AG09309 (cell line): ENCODE data around the gene FSD1.
"Not testable (repeated sequence)": the region's sequence is repeated elsewhere in the genome, so short reads cannot be mapped to it uniquely, and the experiment has no call there.

ENCODE experiments used
- DNase-seq: peaks from one replicate; pipeline ENCODE4 v3.0.0-alpha.2; 2010; ENCODE audit warnings: low read depth
- H3K4me3 ChIP-seq: 2 replicates; pipeline ENCODE4 v1.5.1; 2011; ENCODE audit warnings: mild to moderate bottlenecking, low read depth, low read length, moderate library complexity; ENCODE audit not compliant: control insufficient read depth
- TF ChIP-seq, protein P1 (sequence below): IDR thresholded peaks from 2 replicates; pipeline ENCODE4 v1.5.1; 2011; ENCODE audit warnings: mild to moderate bottlenecking, low read depth, low read length, inconsistent platforms; ENCODE audit not compliant: insufficient read depth, control insufficient read depth; ENCODE audit errors: missing control alignments

Gene FSD1

DNA sequence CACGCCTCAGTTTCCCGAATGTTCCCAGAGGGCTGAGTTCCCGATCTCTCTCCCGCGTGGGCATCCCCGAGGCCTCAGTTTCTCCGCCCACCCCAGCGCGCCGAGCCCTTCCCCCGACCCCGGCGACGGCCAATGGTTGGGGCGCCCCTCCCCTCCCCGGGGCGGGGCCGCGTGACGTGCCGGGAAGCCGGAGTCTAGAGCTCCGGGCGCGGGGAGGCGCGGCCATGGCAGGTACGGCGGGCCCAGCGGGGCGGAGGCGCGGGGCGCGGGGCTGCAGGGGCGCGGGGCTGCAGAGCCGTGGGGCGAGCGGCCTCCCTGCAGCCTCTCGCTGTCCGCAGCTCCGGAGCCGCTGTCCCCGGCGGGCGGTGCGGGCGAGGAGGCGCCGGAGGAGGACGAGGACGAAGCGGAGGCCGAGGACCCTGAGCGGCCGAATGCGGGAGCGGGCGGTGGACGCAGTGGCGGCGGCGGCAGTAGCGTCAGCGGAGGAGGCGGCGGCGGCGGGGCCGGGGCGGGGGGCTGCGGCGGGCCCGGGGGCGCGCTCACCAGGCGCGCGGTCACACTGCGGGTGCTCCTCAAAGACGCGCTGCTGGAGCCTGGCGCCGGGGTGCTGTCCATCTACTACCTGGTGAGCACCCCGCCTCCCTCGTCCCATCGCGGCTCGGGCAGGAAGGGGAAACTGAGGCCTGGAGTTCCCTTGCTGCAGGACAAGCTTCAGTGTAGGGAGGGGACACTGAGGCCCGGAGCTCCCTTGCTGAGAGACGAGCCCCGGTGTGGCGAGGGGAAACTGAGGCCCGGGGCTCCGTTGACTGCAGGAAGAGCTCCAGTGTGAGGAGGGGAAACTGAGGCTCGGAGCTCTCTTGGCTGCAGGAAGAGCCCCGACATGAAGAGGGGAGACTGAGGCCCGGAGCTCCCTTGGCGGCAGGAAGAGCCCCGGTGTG, 39.2 kb downstream of the FSD1 start, which contains the start of gene MPND:
Gene MPND, plus strand, starts transcription at position 193 of the 938 bp plus-strand sequence. Its CDS starts 32 bp downstream, at position 225.
- peak within 1 kb of the TSS; percentile 85 for H3K4me3 ChIP-seq
- TF ChIP-seq, protein P1, sequence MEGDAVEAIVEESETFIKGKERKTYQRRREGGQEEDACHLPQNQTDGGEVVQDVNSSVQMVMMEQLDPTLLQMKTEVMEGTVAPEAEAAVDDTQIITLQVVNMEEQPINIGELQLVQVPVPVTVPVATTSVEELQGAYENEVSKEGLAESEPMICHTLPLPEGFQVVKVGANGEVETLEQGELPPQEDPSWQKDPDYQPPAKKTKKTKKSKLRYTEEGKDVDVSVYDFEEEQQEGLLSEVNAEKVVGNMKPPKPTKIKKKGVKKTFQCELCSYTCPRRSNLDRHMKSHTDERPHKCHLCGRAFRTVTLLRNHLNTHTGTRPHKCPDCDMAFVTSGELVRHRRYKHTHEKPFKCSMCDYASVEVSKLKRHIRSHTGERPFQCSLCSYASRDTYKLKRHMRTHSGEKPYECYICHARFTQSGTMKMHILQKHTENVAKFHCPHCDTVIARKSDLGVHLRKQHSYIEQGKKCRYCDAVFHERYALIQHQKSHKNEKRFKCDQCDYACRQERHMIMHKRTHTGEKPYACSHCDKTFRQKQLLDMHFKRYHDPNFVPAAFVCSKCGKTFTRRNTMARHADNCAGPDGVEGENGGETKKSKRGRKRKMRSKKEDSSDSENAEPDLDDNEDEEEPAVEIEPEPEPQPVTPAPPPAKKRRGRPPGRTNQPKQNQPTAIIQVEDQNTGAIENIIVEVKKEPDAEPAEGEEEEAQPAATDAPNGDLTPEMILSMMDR, result no peak
- DNase-seq, result no peak

DNA sequence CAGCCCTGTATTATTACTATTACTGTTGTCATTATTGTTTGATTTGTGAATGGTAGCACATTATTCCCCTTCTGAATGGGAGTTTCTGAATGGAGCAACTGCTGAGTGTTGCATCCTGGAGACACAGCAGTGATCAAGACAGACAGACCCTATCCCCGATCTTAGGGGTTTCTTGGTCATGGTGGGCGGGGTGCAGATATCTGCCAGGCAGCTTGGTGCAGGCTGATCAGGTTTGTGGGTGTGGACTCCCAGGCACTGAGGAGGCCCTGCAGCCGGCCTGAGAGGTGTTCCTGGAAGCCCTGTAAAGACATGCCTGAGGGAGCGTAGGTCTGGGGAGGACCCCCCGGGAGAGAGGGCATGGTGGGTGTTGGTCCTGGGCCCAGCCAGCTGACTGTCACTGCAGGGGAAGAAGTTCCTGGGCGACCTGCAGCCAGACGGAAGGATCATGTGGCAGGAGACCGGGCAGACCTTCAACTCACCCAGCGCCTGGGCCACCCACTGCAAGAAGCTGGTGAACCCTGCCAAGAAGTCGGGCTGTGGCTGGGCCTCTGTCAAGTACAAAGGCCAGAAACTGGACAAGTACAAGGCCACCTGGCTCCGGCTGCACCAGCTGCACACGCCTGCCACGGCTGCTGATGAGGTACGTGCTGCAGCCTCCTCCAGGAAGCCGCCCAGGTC, 41.1 kb downstream of the FSD1 start:
- DNase-seq, result no peak
- TF ChIP-seq, protein P1, result no peak
- no peak overlapping the region for H3K4me3 ChIP-seq

DNA sequence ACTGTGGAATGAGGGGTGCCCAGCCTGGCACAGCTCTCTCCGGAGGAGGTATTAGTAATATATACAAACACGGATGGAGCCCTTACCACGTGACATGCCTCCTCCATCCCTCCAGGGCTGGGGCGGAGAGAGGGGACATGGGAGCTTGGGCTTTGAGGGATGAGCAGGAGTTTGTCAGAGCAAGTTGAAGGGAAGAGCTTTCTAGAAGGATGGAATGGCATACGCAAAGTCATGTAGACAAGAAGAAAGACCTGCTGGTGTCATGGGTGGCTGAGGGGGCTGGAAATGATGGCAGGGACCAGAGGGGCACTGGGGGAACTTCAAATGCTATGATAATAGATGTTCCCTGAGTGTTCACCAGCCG, 41.6 kb downstream of the FSD1 start:
- no peak overlapping the region for H3K4me3 ChIP-seq
- TF ChIP-seq, protein P1, result no peak
- no peak for DNase-seq

DNA sequence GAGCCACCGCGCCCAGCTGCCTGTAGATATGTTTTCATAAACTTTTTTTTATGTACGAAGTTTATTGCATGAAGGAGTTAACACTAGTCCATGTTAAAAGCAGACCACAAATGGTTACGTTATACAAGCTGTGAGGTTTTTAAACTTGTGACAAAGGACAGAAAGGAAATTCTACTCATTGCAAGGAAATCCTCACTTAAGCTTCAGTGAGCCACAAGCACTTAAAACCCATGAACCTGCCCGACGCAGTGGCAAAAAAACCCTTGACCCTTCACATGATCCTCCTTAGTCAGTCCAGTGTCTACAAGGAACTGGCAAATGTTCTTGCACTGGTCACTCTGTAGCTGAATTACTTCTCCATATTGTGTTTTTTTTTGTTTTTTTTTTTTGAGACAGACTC, 43.1 kb downstream of the FSD1 start:
- DNase-seq, result no peak
- TF ChIP-seq, protein P1, result no peak
- H3K4me3 ChIP-seq, result no peak overlapping the region

DNA sequence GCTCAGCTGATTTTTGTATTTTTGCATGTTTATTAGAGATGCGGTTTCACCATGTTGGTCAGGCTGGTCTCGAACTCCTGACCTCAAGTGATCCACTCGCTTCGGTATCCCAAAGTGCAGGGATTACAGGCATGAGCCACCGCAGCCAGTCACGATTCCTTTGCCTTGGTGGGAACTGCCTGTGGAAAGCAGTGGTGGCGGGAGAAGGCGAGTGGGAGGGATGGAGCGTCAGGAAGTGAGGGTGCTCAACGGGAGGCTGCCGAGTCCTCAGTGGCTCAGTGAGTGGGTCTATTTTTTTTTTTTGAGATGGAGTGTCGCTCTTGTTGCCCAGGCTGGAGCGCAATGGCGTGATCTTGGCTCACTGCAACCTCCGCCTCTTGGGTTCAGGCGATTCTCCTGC, 44.8 kb downstream of the FSD1 start:
- not testable (repeated sequence) for DNase-seq, H3K4me3 ChIP-seq

DNA sequence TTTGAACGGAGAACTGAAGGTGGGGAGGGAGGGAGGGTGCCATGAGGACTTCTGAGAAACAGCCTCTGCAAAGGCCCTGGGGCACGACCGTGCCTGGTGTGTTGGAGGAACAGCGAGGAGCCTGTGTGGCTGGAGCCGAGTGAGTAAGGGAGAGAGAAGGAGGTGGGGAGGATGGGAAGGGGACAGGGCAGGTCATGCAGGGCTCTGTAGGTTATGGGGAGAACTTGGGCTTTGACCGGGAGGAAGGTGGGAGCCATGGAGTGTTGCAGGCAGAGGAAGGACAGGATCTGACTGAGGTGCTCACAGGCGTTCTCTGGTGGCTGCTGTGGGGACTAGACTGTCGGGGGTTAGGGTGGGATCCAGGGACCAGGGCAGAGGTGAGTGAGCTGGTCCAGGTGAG, 45.7 kb downstream of the FSD1 start:
- no peak for DNase-seq
- H3K4me3 ChIP-seq, result no peak overlapping the region
- TF ChIP-seq, protein P1, result no peak

DNA sequence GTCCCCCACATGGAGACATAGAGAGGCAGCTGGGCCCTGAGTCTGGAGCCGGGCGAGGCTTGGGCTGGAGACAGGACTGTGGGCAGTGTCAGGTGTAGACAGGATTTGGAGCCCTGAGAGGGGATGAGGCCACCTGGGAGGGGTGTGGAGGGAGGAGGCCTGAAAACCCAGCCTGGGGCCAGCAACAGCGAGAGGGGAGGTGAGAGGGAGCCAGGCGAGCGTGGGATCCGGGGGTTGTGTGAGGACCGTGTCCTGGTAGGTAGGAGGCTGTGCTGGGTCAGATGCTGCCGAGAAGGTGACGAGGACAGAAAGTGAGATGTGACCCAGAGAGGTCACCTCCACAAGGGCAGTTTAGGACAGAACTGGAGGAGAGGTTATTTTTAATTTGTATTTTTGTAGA, 46.3 kb downstream of the FSD1 start:
- no peak overlapping the region for H3K4me3 ChIP-seq
- DNase-seq, result no peak
- TF ChIP-seq, protein P1, result no peak
